ENCODE measurements around the gene SERPING1. TPM values are rescaled to one million over a fixed set of nuclear protein-coding genes. Genes with fewer than 3 reads are reported as not detected.
"Not testable (repeated sequence)": the region's sequence is repeated elsewhere in the genome, so short reads cannot be mapped to it uniquely, and the experiment has no call there.

Gene SERPING1
- total RNA-seq, 4 donors from 2014 or later: 107 to 343 (median 196) TPM

GRCh38 chr11:57650739-57651090 lies 53.2 kb downstream of the SERPING1 start:
- H3K27me3 ChIP-seq: peaks cover 3% of the 10 kb centered on the region
- intact Hi-C loops (cut with DNase I): no loop called here
- DNase-seq: no peak
- 53 to 57% methylated on average over 5 of the region's 5 CpGs for WGBS, 2 donors
- H3K4me1 ChIP-seq: peaks cover 21 to 45% of the 10 kb centered on the region in 2 donors
- TF ChIP-seq CTCF (IDR thresholded peaks at IDR 0.05) (no peak), POLR2A (IDR thresholded peaks at IDR 0.05) (no peak)
- H3K36me3 ChIP-seq: no peaks in the 10 kb centered on the region
- no peaks in the 10 kb centered on the region for H3K9me3 ChIP-seq
- no peak overlapping the region for H3K4me3 ChIP-seq (replicated peaks in 1 of 3)
- H3K27ac ChIP-seq: no peak overlapping the region

- Histone ChIP-seq H3K27ac (no peak overlapping the region), H3K4me1 (peaks cover 14 to 39% of the 10 kb centered on the region in 2 donors), H3K36me3 (no peaks in the 10 kb centered on the region), H3K9me3 (no peaks in the 10 kb centered on the region), H3K27me3 (peaks cover 3% of the 10 kb centered on the region), H3K4me3 (replicated peaks in 1 of 3) (no peak overlapping the region)
- TF ChIP-seq POLR2A (IDR thresholded peaks at IDR 0.05) (no peak), CTCF (IDR thresholded peaks at IDR 0.05) (no peak)
- intact Hi-C loops (cut with DNase I): no loop called here
- DNase-seq: no peak
- 78 to 79% methylated on average over 7 of the region's 7 CpGs for WGBS, 2 donors
Observed at GRCh38 chr11:57651408-57651807, 53.9 kb downstream of the SERPING1 start.

GRCh38 chr11:57652230-57652629 lies 54.7 kb downstream of the SERPING1 start:
- H3K9me3 ChIP-seq; H3K4me3 ChIP-seq (replicated peaks in 1 of 3); H3K27me3 ChIP-seq; intact Hi-C loops (cut with DNase I); H3K36me3 ChIP-seq; DNase-seq; H3K27ac ChIP-seq: not testable (repeated sequence)
- 82% methylated on average over 14 of the region's 14 CpGs for WGBS, 2 donors
- H3K4me1 ChIP-seq: peaks cover 11 to 30% of the 10 kb centered on the region in 2 donors

GRCh38 chr11:57652662-57653061 lies 55.2 kb downstream of the SERPING1 start:
- H3K4me1 ChIP-seq: peaks cover 12 to 26% of the 10 kb centered on the region in 2 donors
- intact Hi-C loops (cut with DNase I): no loop called here
- no peak overlapping the region for H3K4me3 ChIP-seq (replicated peaks in 1 of 3)
- H3K9me3 ChIP-seq: no peaks in the 10 kb centered on the region
- DNase-seq: no peak
- peaks cover 3% of the 10 kb centered on the region for H3K27me3 ChIP-seq
- no peaks in the 10 kb centered on the region for H3K36me3 ChIP-seq
- WGBS, 2 donors: 57 to 68% methylated on average over 3 of the region's 3 CpGs
- H3K27ac ChIP-seq: no peak overlapping the region
- TF ChIP-seq CTCF (IDR thresholded peaks at IDR 0.05) (no peak), POLR2A (IDR thresholded peaks at IDR 0.05) (no peak)

GRCh38 chr11:57653163-57653562 lies 55.7 kb downstream of the SERPING1 start:
- no peak for DNase-seq
- TF ChIP-seq POLR2A (IDR thresholded peaks at IDR 0.05) (no peak), CTCF (IDR thresholded peaks at IDR 0.05) (no peak)
- H3K36me3 ChIP-seq: no peaks in the 10 kb centered on the region
- 19 to 38% methylated on average over 3 of the region's 3 CpGs for WGBS, 2 donors
- intact Hi-C loops (cut with DNase I): no loop called here
- no peaks in the 10 kb centered on the region for H3K9me3 ChIP-seq
- peaks cover 13 to 23% of the 10 kb centered on the region in 2 donors for H3K4me1 ChIP-seq
- H3K27ac ChIP-seq: no peak overlapping the region
- no peak overlapping the region for H3K4me3 ChIP-seq (replicated peaks in 1 of 3)
- H3K27me3 ChIP-seq: peaks cover 3% of the 10 kb centered on the region

GRCh38 chr11:57656885-57657193 lies 59.4 kb downstream of the SERPING1 start:
- peaks cover 8 to 12% of the 10 kb centered on the region in 2 donors for H3K4me1 ChIP-seq
- H3K27me3 ChIP-seq: no peaks in the 10 kb centered on the region
- H3K27ac ChIP-seq: peak overlapping the region; percentile 68 to 83 (median 76)
- intact Hi-C loops (cut with DNase I): no loop called here
- TF ChIP-seq CTCF (IDR thresholded peaks at IDR 0.05) (no peak), POLR2A (IDR thresholded peaks at IDR 0.05) (no peak)
- peaks cover 19 to 22% of the 10 kb centered on the region in 2 donors for H3K36me3 ChIP-seq
- no peak overlapping the region for H3K4me3 ChIP-seq (replicated peaks in 1 of 3)
- no peaks in the 10 kb centered on the region for H3K9me3 ChIP-seq
- WGBS, 2 donors: 32% methylated on average over 5 of the region's 5 CpGs
- no peak for DNase-seq

All from thyroid gland (tissue), 4 donors.